Aorta (tissue), 5 donors: ENCODE data around the gene BHLHA15. TPM values are rescaled to one million over a fixed set of nuclear protein-coding genes. Genes with fewer than 3 reads are reported as not detected.

ENCODE experiments used
- ATAC-seq: fragments of 200-7000 bp; cut with Tn5 transposase; one replicate; pipeline ENCODE4 v1.9.1; 2022; ENCODE audit warnings: moderate library complexity; ENCODE audit not compliant: low FRiP score
- DNase-seq, 2 donors: peaks; one replicate each; pipeline ENCODE4 v3.0.0-alpha.2; 2020
- H3K27ac ChIP-seq, 2 donors: one replicate each; pipeline ENCODE4 v1.5.1; 2013; ENCODE audit warnings: low read length in 2 of 2, mild to moderate bottlenecking in 2 of 2, moderate library complexity in 2 of 2, control low read depth in 1 of 2, inconsistent platforms in 1 of 2, low read depth in 1 of 2
- H3K27me3 ChIP-seq, 2 donors: one replicate each; pipeline ENCODE4 v1.6.1; 2013; ENCODE audit warnings: control low read depth in 1 of 2, low read length in 1 of 2, mild to moderate bottlenecking in 1 of 2, moderate library complexity in 1 of 2; ENCODE audit not compliant: insufficient read depth in 2 of 2, control insufficient read depth in 1 of 2
- H3K36me3 ChIP-seq, 2 donors: one replicate each; pipeline ENCODE4 v1.6.1; 2013; ENCODE audit warnings: control low read depth in 1 of 2, low read length in 1 of 2, mild to moderate bottlenecking in 1 of 2; ENCODE audit not compliant: insufficient read depth in 2 of 2, control insufficient read depth in 1 of 2
- H3K4me1 ChIP-seq, 2 donors: one replicate each; pipeline ENCODE4 v1.6.1; 2013; ENCODE audit warnings: low read length in 2 of 2, control low read depth in 1 of 2, mild to moderate bottlenecking in 1 of 2, moderate library complexity in 1 of 2; ENCODE audit not compliant: insufficient read depth in 2 of 2, control insufficient read depth in 1 of 2
- H3K4me3 ChIP-seq, 2 donors: one replicate each; pipeline ENCODE4 v1.5.1; 2013; ENCODE audit warnings: low read length in 2 of 2, control low read depth in 1 of 2, mild to moderate bottlenecking in 1 of 2
- H3K9me3 ChIP-seq: one replicate; pipeline ENCODE4 v1.6.1; 2013; ENCODE audit warnings: mild to moderate bottlenecking, low read length; ENCODE audit not compliant: control insufficient read depth
- WGBS, 2 donors: extraction: QIAGEN DNeasy Blood & Tissue Kit; methylation state at CpG; one replicate each; pipeline ENCODE4 v1.1.7; 2013; 5-methylcytosine and 5-hydroxymethylcytosine counted together
- intact Hi-C, 2 donors: fragments of 100-400 bp; cut with DNase I; formaldehyde crosslinking; loops; one replicate each; pipeline versions ENCODE4 v1.14.2 to v1.15.0; 2022
- polyA plus RNA-seq, 2 donors: library from polyadenylated mRNA; stranded (reverse); fragments of 200-250 nt; gene quantifications; one replicate each; pipeline ENCODE4 v1.2.3, GENCODE V29; 2013
- total RNA-seq, 2 donors: library from RNA; stranded (reverse); fragmentation: NEBNext Ultra II Directional; extraction: Animal tissue kit (Norgen Biotek cat#: 25700); gene quantifications; one replicate each; pipeline ENCODE4 v1.2.1, GENCODE V29; 2021
- donor health status: healthy with polysubstance abuse.
- donor health status: Bipolar disorder and iron deficiency.
- donor health status: DM: no; HTN: no; CAD: no.
- donor health status: DM: no; HTN: no; CAD: no.
- donor health status: DM: yes; HTN: yes; CAD: no.

BHLHA15 gene
- total and polyA plus RNA-seq, 4 donors = 0.36 TPM; not detected in 3

DNA sequence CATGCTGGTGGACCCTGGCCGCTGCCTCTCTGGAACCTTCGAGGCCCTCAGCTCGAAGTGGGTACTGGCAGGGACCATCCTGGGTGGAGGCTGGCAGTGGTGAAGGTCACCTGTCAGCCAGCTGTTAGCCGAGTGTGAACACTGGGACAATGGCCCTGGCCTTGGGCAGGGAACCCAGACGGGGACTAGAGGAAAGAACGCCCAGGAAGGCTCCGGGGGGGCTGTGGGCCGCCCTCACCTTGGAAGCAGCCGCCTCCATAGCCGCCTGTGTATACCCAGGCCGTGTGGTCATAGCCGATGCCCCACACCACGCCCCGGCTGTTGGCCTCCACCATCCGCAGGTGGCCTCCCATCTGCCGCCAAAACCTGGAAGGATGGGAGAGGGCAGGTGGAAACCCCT, 17.6 kb downstream of the BHLHA15 start:
- Histone ChIP-seq H3K9me3 (no peaks in the 10 kb centered on the region), H3K36me3 (peaks cover 0 to 2% of the 10 kb centered on the region in 2 donors), H3K4me1 (no peaks in the 10 kb centered on the region), H3K27ac (no peak overlapping the region), H3K27me3 (no peaks in the 10 kb centered on the region), H3K4me3 (no peak overlapping the region)
- 92 to 96% methylated on average over 16 of the region's 16 CpGs for WGBS, 2 donors
- no peak for DNase-seq
- intact Hi-C loops = no loop called here
- no peak for ATAC-seq

- no peak for ATAC-seq
- DNase-seq = no peak
- Histone ChIP-seq H3K36me3 (peaks cover 0 to 2% of the 10 kb centered on the region in 2 donors), H3K27me3 (no peaks in the 10 kb centered on the region), H3K4me1 (no peaks in the 10 kb centered on the region), H3K9me3 (no peaks in the 10 kb centered on the region), H3K4me3 (no peak overlapping the region), H3K27ac (no peak overlapping the region)
- intact Hi-C loops = no loop called here
- WGBS, 2 donors = 88 to 92% methylated on average over 11 of the region's 11 CpGs
Measured at GRCh38 chr7:98229441-98229840, 18.2 kb downstream of the BHLHA15 start.

DNA sequence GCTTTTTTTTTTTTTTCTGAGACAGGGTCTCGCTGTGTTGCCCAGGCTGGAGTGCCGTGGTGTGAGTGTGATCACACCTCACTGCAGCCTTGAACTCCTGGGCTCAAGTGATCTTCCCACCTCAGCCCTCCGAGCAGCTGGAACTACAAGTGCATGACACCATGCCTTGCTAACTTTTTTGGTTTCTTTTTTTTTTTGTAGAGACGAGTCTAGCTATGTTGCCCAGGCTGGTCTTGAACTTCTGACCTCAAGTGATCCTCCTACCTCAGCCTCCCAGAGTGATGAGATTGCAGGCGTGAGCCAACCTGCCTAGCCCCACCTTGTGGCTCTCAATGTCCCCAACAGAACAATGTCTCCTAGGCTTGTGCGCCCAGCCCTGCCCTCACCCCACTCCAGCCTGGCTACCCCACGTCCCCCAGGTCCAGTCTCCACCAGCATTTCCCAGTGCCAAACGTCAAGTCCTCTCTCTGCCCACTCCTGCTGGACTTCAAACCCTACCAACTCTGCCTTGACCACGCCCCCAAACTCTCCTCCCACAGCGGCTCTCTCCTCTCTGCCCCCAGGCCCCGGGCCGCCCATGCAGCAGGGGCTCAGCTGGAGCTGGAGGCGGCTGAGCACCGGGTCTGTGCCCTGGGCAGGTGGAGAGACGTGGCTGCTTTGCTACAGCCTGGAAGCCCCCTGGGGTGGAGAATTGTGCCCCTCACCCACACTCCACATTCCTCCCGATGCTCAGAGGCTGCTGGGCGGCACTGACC, 18.9 kb downstream of the BHLHA15 start:
- no peak overlapping the region for H3K27ac ChIP-seq
- intact Hi-C loops = no loop called here
- whole genome bisulfite sequencing, 2 donors = 86 to 92% methylated on average over 17 of the region's 17 CpGs
- H3K4me1 ChIP-seq = no peaks in the 10 kb centered on the region
- H3K36me3 ChIP-seq = peaks cover 0 to 2% of the 10 kb centered on the region in 2 donors
- H3K4me3 ChIP-seq = no peak overlapping the region
- ATAC-seq (no peak), DNase-seq (no peak)
- no peaks in the 10 kb centered on the region for H3K9me3 ChIP-seq
- H3K27me3 ChIP-seq = no peaks in the 10 kb centered on the region

DNA sequence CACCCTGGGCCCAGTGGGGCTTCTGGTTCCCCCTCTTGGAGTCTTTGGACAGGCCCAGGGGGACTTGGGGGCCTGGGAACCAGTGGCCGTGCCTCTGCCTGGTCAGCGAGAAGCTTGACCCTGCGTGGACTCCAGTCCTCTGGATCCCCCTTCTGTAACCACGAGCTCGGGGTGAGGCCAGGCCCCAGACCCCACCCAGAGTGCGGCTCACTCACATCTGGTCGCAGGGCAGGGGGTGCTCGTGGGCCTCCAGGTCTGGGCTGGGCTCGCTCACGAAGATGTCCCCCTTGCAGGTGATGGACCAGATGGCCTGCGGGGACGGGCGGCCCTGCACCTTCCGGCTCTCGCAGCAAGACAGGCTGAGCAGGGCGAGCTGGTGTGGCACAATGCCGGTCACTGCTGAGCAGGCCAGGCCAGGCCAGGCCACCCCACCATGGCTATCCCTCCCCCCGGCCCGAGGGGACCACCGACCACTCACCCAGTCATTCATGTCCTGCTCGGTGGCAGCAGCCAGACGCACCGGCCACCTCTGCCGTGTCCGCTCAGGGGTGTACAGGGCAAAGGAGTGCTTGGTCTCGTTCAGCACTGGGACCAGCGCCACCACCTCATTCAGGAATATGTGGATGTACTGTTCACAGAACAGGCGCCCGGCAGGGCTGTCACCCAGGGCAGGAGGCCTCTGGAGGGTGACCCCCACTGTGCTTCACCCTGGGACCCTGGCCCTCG, 19.7 kb downstream of the BHLHA15 start:
- intact Hi-C loops = no loop called here
- no peak for ATAC-seq
- Histone ChIP-seq H3K27me3 (no peaks in the 10 kb centered on the region), H3K9me3 (no peaks in the 10 kb centered on the region), H3K4me1 (no peaks in the 10 kb centered on the region), H3K36me3 (peaks cover 0 to under 1% of the 10 kb centered on the region in 2 donors), H3K27ac (no peak overlapping the region), H3K4me3 (no peak overlapping the region)
- peak; percentile 42 to 76 for DNase-seq
- WGBS, 2 donors = 94 to 95% methylated on average over 30 of the region's 30 CpGs

- Histone ChIP-seq H3K27ac (no peak overlapping the region), H3K27me3 (no peaks in the 10 kb centered on the region), H3K4me3 (no peak overlapping the region), H3K4me1 (no peaks in the 10 kb centered on the region), H3K9me3 (no peaks in the 10 kb centered on the region), H3K36me3 (no peaks in the 10 kb centered on the region)
- ATAC-seq = no peak
- no peak for DNase-seq
- intact Hi-C loops = no loop called here
- 90 to 93% methylated on average over 24 to 25 of the region's 25 CpGs for WGBS, 2 donors
Measured at GRCh38 chr7:98231493-98232262, 20.4 kb downstream of the BHLHA15 start.

DNA sequence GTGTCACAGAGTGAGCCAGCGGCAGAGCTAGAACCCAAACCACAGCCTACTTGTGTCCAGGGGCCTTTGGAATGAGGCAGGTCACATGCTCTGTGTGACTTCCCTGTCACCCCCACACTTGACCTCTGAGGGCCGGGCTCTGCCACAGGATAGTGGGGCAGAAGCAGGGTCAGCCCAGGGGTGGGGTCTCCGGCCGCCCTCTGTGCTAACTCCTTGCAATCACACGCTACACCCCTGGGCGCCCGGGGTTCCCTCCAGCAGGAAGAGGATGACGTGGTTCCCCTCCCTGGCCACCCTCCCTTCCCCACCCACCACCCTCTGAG, 21.0 kb downstream of the BHLHA15 start:
- H3K4me3 ChIP-seq = no peak overlapping the region
- ATAC-seq (no peak), DNase-seq (no peak)
- no peaks in the 10 kb centered on the region for H3K27me3 ChIP-seq
- WGBS, 2 donors = 92 to 96% methylated on average over 8 of the region's 8 CpGs
- no peaks in the 10 kb centered on the region for H3K9me3 ChIP-seq
- H3K27ac ChIP-seq = no peak overlapping the region
- intact Hi-C loops = no loop called here
- no peaks in the 10 kb centered on the region for H3K4me1 ChIP-seq
- H3K36me3 ChIP-seq = no peaks in the 10 kb centered on the region

- Histone ChIP-seq H3K36me3 (no peaks in the 10 kb centered on the region), H3K27me3 (no peaks in the 10 kb centered on the region), H3K4me1 (no peaks in the 10 kb centered on the region), H3K9me3 (no peaks in the 10 kb centered on the region), H3K27ac (no peak overlapping the region), H3K4me3 (no peak overlapping the region)
- intact Hi-C loops = no loop called here
- 88 to 91% methylated on average over 16 of the region's 16 CpGs for WGBS, 2 donors
- DNase-seq (no peak), ATAC-seq (no peak)
Measured at GRCh38 chr7:98232799-98233198, 21.6 kb downstream of the BHLHA15 start.

GRCh38 chr7:98233219-98234070, 22.2 kb downstream of the BHLHA15 start:
- intact Hi-C loops = no loop called here
- H3K27me3 ChIP-seq = no peaks in the 10 kb centered on the region
- no peaks in the 10 kb centered on the region for H3K36me3 ChIP-seq
- H3K9me3 ChIP-seq = no peaks in the 10 kb centered on the region
- no peaks in the 10 kb centered on the region for H3K4me1 ChIP-seq
- no peak overlapping the region for H3K4me3 ChIP-seq
- no peak overlapping the region for H3K27ac ChIP-seq
- no peak for DNase-seq
- WGBS, 2 donors = 90% methylated on average over 29 to 32 of the region's 32 CpGs
- ATAC-seq = peak; percentile 15
